Psoas muscle (tissue), 8 donors: ENCODE measurements around the gene PARP15. TPM values are rescaled to one million over a fixed set of nuclear protein-coding genes. Genes with fewer than 3 reads are reported as not detected.
"Not testable (repeated sequence)": the region's sequence is repeated elsewhere in the genome, so short reads cannot be mapped to it uniquely, and the experiment has no call there.

Source experiments
- ATAC-seq, 4 donors: fragments of 200-7000 bp; cut with Tn5 transposase; one replicate each; pipeline ENCODE4 v1.9.1; 2020; ENCODE audit warnings: moderate library complexity in 3 of 4, mild to moderate bottlenecking in 2 of 4
- DNase-seq, 2 donors: peaks; one replicate each; pipeline ENCODE4 v3.0.0-alpha.2; 2020
- H3K27ac ChIP-seq: fragments of 200-600 bp; one replicate; pipeline ENCODE4 v1.8.0; 2022
- H3K27me3 ChIP-seq, 3 donors: fragments of 200-600 bp in 1 of 3; one replicate each; pipeline versions ENCODE4 v1.6.1 to v1.8.0; 2013 to 2022; ENCODE audit warnings: low read length in 2 of 3, mild to moderate bottlenecking in 2 of 3, moderate library complexity in 1 of 3; ENCODE audit not compliant: insufficient read depth in 3 of 3
- H3K36me3 ChIP-seq, 2 donors: fragments of 200-600 bp in 1 of 2; one replicate each; pipeline versions ENCODE4 v1.6.1 to v1.8.0; 2013 to 2022; ENCODE audit warnings: low read depth in 1 of 2, mild to moderate bottlenecking in 1 of 2, moderate library complexity in 1 of 2; ENCODE audit not compliant: insufficient read depth in 1 of 2
- H3K4me1 ChIP-seq: fragments of 200-600 bp; one replicate; pipeline ENCODE4 v1.8.0; 2022
- H3K4me3 ChIP-seq: fragments of 200-600 bp; one replicate; pipeline ENCODE4 v1.8.0; 2022; ENCODE audit warnings: mild to moderate bottlenecking
- H3K9me3 ChIP-seq: fragments of 200-600 bp; one replicate; pipeline ENCODE4 v1.8.0; 2022
- WGBS, 3 donors: extraction: QIAGEN DNeasy Blood & Tissue Kit; methylation state at CpG; one replicate each; pipeline versions ENCODE4 v1.1.6 to v1.1.7; 2013; 5-methylcytosine and 5-hydroxymethylcytosine counted together
- intact Hi-C, 2 donors: fragments of 100-400 bp; cut with DNase I; formaldehyde crosslinking; loops; one replicate each; pipeline versions ENCODE4 v1.11.0 to v1.14.2; 2022
- polyA plus RNA-seq, 3 donors: library from polyadenylated mRNA; stranded (reverse); fragments of 200-250 nt; gene quantifications; one replicate each; pipeline ENCODE4 v1.2.3, GENCODE V29; 2013
- total RNA-seq, 4 donors: library from RNA; stranded (reverse); fragmentation: NEBNext Ultra II Directional in 2 of 4; extraction: Animal tissue kit (Norgen Biotek cat#: 25700) in 2 of 4; gene quantifications; one replicate each; pipeline versions ENCODE4 v1.2.1 to v1.2.4, GENCODE V29; 2021 to 2023
- TF ChIP-seq, protein P1 (sequence below): fragments of 200-600 bp; IDR thresholded peaks from one replicate; pipeline ENCODE4 v1.8.0; 2022; ENCODE audit warnings: antibody characterized with exemption
- donor health status: healthy with polysubstance abuse.
- donor health status: DM: no; HTN: no; CAD: no; lungs with moderate emphysema.
- donor health status: Bipolar disorder and iron deficiency.
- donor health status: healthy.
- donor health status: DM: yes; HTN: yes; CAD: no.
- donor health status: DM: no; HTN: no; CAD: no.
- donor health status: DM: no; HTN: no; CAD: no.
- donor health status: DM: yes; HTN: yes; CAD: no.

PARP15 gene
- total and polyA plus RNA-seq, 7 donors = 0.11 to 1.0 (median 0.34) TPM

DNA sequence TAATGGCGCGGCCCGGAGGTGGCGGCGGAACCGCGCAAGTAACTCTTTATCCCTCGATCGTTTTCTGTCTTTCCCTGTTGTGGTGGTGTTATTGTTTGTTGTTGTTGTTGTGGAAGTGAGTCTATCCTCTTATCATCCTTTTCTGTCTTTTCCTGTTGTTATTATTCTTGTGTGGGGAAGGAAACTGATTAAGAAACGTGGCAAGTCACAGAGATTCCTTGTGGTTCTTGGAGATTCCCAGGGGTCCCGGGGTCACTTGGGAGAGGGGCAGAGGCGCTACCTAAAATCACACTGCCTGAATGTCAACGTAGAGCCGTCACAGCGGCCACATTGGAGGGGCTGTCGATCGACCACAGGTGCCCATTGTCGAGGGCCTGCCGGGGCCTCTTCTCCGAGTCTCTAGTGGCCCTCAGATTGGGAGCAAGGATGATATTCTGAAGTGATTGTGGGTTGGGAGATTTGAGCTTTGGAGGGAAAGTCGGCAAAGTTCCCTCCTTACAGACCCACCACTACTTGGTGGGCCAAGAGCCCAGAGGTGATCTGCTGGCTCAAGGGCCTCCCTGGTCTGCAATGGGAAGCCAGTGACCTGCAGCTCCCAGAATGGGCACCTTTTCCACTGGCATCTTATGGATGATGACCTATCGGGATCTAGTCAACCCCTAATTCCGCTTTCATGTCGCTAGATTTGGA is 104.0 kb downstream of the PARP15 start:
- intact Hi-C loops = loop anchor here in 1 of 2 donors (10.0 kb wide), 1 partner anchor 1137 kb away; the partner anchor contains the start of gene POLQ
- 21 to 25% (median 24%) methylated on average over 23 to 24 of the region's 24 CpGs for WGBS, 3 donors
- no peaks in the 10 kb centered on the region for H3K27me3 ChIP-seq
- DNase-seq = no peak
- peak overlapping the region; percentile 74 for H3K27ac ChIP-seq
- peak overlapping the region; percentile 78 for H3K4me3 ChIP-seq
- TF ChIP-seq, protein P1, sequence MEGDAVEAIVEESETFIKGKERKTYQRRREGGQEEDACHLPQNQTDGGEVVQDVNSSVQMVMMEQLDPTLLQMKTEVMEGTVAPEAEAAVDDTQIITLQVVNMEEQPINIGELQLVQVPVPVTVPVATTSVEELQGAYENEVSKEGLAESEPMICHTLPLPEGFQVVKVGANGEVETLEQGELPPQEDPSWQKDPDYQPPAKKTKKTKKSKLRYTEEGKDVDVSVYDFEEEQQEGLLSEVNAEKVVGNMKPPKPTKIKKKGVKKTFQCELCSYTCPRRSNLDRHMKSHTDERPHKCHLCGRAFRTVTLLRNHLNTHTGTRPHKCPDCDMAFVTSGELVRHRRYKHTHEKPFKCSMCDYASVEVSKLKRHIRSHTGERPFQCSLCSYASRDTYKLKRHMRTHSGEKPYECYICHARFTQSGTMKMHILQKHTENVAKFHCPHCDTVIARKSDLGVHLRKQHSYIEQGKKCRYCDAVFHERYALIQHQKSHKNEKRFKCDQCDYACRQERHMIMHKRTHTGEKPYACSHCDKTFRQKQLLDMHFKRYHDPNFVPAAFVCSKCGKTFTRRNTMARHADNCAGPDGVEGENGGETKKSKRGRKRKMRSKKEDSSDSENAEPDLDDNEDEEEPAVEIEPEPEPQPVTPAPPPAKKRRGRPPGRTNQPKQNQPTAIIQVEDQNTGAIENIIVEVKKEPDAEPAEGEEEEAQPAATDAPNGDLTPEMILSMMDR = no peak
- peaks cover 0 to 15% of the 10 kb centered on the region in 2 donors for H3K36me3 ChIP-seq
- no peaks in the 10 kb centered on the region for H3K9me3 ChIP-seq
- H3K4me1 ChIP-seq = no peaks in the 10 kb centered on the region
- ATAC-seq = no peak

DNA sequence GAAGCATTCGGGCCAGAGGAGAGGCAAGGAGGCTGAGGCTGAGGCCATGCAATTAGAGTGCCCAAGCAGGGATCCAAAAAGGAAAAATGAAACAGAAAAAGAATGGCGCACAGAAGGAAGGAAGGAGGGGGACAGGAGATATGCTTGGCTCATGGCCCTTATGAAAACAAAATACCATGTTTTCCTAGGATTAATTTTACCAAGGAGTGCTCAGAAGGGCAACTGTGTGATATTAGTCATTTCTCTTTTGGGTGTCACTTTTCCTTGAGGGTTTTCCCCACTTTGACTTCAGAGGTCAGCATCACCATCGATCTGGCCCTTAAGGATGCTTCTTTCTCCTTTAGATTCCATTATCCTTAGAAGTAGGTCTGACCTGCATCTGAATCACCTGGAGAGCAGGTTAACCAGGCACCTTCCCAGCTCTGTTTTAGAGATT is 104.5 kb downstream of the PARP15 start:
- intact Hi-C loops = loop anchor here in 1 of 2 donors (10.0 kb wide), 1 partner anchor 1137 kb away; the partner anchor contains the start of gene POLQ
- no peaks in the 10 kb centered on the region for H3K4me1 ChIP-seq
- WGBS, 3 donors = 77 to 81% (median 78%) methylated on average over 3 of the region's 3 CpGs
- no peaks in the 10 kb centered on the region for H3K9me3 ChIP-seq
- H3K27me3 ChIP-seq = no peaks in the 10 kb centered on the region
- H3K27ac ChIP-seq = peak overlapping the region; percentile 74
- H3K4me3 ChIP-seq = peak overlapping the region; percentile 78
- DNase-seq = no peak
- no peak for ATAC-seq
- H3K36me3 ChIP-seq = peaks cover 0 to 18% of the 10 kb centered on the region in 2 donors
- TF ChIP-seq, protein P1 = no peak

DNA sequence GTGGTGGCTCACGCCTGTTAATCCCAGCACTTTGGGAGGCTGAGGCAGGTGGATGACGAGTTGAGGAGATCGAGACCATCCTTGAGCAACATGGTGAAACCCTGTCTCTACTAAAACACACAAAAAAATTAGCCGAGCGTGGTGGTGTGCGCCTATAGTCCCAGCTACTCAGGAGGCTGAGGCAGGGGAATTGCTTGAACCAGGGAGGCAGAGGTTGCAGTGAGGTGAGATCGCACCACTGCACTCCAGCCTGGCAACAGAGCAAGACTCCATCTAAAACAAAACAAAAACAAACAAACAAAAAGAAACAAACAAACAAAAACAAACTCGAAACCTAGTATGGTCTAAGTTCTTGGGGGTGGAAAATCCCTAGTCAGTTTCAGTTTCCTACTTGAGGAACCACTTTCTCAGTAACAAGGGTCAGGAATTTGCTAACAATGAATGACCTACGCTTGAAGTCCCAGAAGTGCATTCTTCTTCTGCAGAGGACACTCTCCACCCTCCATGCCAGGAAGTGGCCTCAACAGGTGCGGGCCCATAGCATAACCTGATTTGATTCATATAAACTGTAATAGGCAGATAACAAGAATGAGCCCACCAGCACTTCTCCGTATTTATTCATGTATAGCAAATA is 105.4 kb downstream of the PARP15 start:
- peaks cover 2 to 18% of the 10 kb centered on the region in 2 donors for H3K36me3 ChIP-seq
- peak overlapping the region; percentile 78 for H3K4me3 ChIP-seq
- not testable (repeated sequence) for H3K4me1 ChIP-seq, H3K9me3 ChIP-seq, H3K27ac ChIP-seq, ATAC-seq, H3K27me3 ChIP-seq, DNase-seq
- intact Hi-C loops = loop anchor here in 1 of 2 donors (10.0 kb wide), 1 partner anchor 1138 kb away; the partner anchor contains the start of gene POLQ
- 80 to 89% (median 84%) methylated on average over 11 of the region's 11 CpGs for WGBS, 3 donors

DNA sequence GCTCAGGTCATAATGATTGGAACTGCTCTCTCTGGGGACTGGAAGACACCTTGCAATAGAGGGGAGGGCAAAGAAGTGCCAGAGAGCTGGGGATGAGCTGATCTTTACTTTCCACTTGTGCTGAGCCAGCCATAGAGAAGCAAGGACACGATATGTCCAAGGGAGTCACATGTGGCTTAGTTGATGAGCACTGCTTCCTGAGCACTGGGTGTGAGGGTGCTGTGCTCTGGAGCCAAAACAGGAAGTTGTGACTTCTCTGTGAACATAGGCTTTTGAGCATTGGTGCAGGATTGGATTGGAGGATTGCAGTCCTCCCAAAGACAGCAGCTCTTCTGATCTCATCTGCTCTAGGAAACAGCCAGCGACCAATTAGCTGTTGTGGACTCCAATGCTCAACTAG is 109.8 kb downstream of the PARP15 start:
- 83 to 89% (median 83%) methylated on average over 2 of the region's 2 CpGs for WGBS, 3 donors

More for the DNA sequence above, 109.8 kb downstream of the PARP15 start:
- Histone ChIP-seq H3K9me3 (no peaks in the 10 kb centered on the region), H3K4me3 (no peak overlapping the region), H3K4me1 (no peaks in the 10 kb centered on the region), H3K27ac (no peak overlapping the region), H3K27me3 (no peaks in the 10 kb centered on the region), H3K36me3 (peaks cover 2 to 35% of the 10 kb centered on the region in 2 donors)
- TF ChIP-seq, protein P1 = no peak
- ATAC-seq = no peak
- DNase-seq = no peak
- intact Hi-C loops = loop anchor here in 1 of 2 donors (10.0 kb wide), 1 partner anchor 1142 kb away; the partner anchor contains the start of gene POLQ

Other genes with a start within 250 kb of the PARP15 start
- gene MIX23, start 194.4 kb upstream of the PARP15 start, total RNA-seq = 10 to 100 TPM; 34.9 to 50.3 (median 35.5) TPM
- 100 to 1,000 TPM in 1 of 3 donors, 10 to 100 TPM in 2; 70.1 to 134 (median 79.2) TPM for gene MIX23, start 194.4 kb upstream of the PARP15 start, polyA plus RNA-seq
- 10 to 100 TPM; 42.4 to 98.4 (median 60.0) TPM for gene FAM162A, start 193.5 kb upstream of the PARP15 start, total RNA-seq
- 100 to 1,000 TPM in 1 of 3 donors, 10 to 100 TPM in 2; 36.0 to 127 (median 94.4) TPM for gene FAM162A, start 193.5 kb upstream of the PARP15 start, polyA plus RNA-seq
- 1 to 10 TPM; 1.8 to 4.0 (median 3.3) TPM for gene WDR5B, start 161.6 kb upstream of the PARP15 start, total RNA-seq
- 1 to 10 TPM; 1.2 to 6.5 (median 1.9) TPM for gene WDR5B, start 161.6 kb upstream of the PARP15 start, polyA plus RNA-seq
- 100 to 1,000 TPM; 180 to 263 (median 233) TPM for gene KPNA1, start 62.7 kb upstream of the PARP15 start, total RNA-seq
- 100 to 1,000 TPM in 1 of 3 donors, 10 to 100 TPM in 2; 39.5 to 125 (median 49.8) TPM for gene KPNA1, start 62.7 kb upstream of the PARP15 start, polyA plus RNA-seq
- 10 to 100 TPM in 3 of 4 donors, 1 to 10 TPM in 1; 8.9 to 18.9 (median 12.6) TPM for gene PARP9, start 13.3 kb upstream of the PARP15 start, total RNA-seq
- gene PARP9, start 13.3 kb upstream of the PARP15 start, polyA plus RNA-seq = 10 to 100 TPM in 1 of 3 donors, 1 to 10 TPM in 2; 6.5 to 12.3 (median 7.8) TPM
- 10 to 100 TPM; 11.5 to 26.6 (median 12.2) TPM for gene DTX3L, start 13.3 kb upstream of the PARP15 start, total RNA-seq
- gene DTX3L, start 13.3 kb upstream of the PARP15 start, polyA plus RNA-seq = 1 to 10 TPM; 3.1 to 9.8 (median 3.5) TPM
- 1 to 10 TPM; 6.0 to 10.0 (median 8.6) TPM for gene PARP14, start 103.2 kb downstream of the PARP15 start, total RNA-seq
- 1 to 10 TPM; 2.2 to 5.5 (median 3.3) TPM for gene PARP14, start 103.2 kb downstream of the PARP15 start, polyA plus RNA-seq
- gene HSPBAP1, start 216.2 kb downstream of the PARP15 start, total RNA-seq = 10 to 100 TPM in 3 of 4 donors, 1 to 10 TPM in 1; 4.8 to 18.2 (median 16.2) TPM
- 10 to 100 TPM in 2 of 3 donors, 1 to 10 TPM in 1; 6.1 to 24.7 (median 18.9) TPM for gene HSPBAP1, start 216.2 kb downstream of the PARP15 start, polyA plus RNA-seq
- gene SLC49A4, start 217.4 kb downstream of the PARP15 start, total RNA-seq = 10 to 100 TPM; 12.5 to 44.2 (median 26.9) TPM
- gene SLC49A4, start 217.4 kb downstream of the PARP15 start, polyA plus RNA-seq = 10 to 100 TPM; 15.1 to 21.8 (median 21.1) TPM